Caco-2 (cell line): ENCODE results near the gene EPHB2. TPM values are rescaled to one million over a fixed set of nuclear protein-coding genes. Genes with fewer than 3 reads are reported as not detected.

Experiments used
- BruUV-seq: library from RNA; stranded (reverse); fragments of 400-500 nt; replicated peaks from 2 replicates; lab custom pipeline; 2021; lab: Mats Ljungman, UMichigan
- CTCF ChIA-PET: fragments of 300-600 bp; sonication (Branson Sonifier 250); formaldehyde crosslinking; loops from one replicate; lab custom pipeline; 2022; ENCODE audit warnings: antibody characterized with exemption; lab: Charles Lee
- POLR2A ChIA-PET: fragments of 300-600 bp; sonication (Branson Sonifier 250); formaldehyde crosslinking; loops from one replicate; lab custom pipeline; 2022; ENCODE audit warnings: antibody characterized with exemption; lab: Charles Lee
- DNase-seq, 2 experiments: peaks; one replicate each; pipeline versions ENCODE4 v3.0.0 to v3.0.0-alpha.2; 2020 to 2022
- H3K27me3 ChIP-seq: replicated peaks from 2 replicates; pipeline ENCODE4 v1.6.0; 2011; ENCODE audit warnings: low read length; ENCODE audit not compliant: control insufficient read depth, insufficient read depth
- H3K36me3 ChIP-seq: 2 replicates; pipeline ENCODE4 v1.5.1; 2011; ENCODE audit warnings: low read length; ENCODE audit not compliant: control insufficient read depth, insufficient read depth
- H3K4me1 ChIP-seq: fragments of 250-450 bp; sonication (Bioruptor Pico); 2 replicates; pipeline ENCODE4 v1.5.1; 2020; ENCODE audit warnings: mild to moderate bottlenecking
- H3K4me3 ChIP-seq: 2 replicates; pipeline ENCODE4 v1.5.1; 2011; ENCODE audit warnings: low read depth, mild to moderate bottlenecking, control low read depth, low read length
- H3K9me3 ChIP-seq: fragments of 250-450 bp; sonication (Bioruptor Pico); 2 replicates; pipeline ENCODE4 v1.5.1; 2020; ENCODE audit warnings: mild to moderate bottlenecking, moderate library complexity
- H3K27ac Mint-ChIP-seq: one replicate; pipeline ENCODE4 v1.8.0; 2022; ENCODE audit warnings: mixed read lengths; ENCODE audit not compliant: unreplicated experiment
- H3K27me3 Mint-ChIP-seq: one replicate; pipeline ENCODE4 v1.8.0; 2022; ENCODE audit warnings: mixed read lengths; ENCODE audit not compliant: insufficient read depth, unreplicated experiment
- H3K36me3 Mint-ChIP-seq: one replicate; pipeline ENCODE4 v1.8.0; 2022; ENCODE audit warnings: mild to moderate bottlenecking, mixed read lengths; ENCODE audit not compliant: insufficient read depth, unreplicated experiment
- H3K4me1 Mint-ChIP-seq: one replicate; pipeline ENCODE4 v1.8.0; 2022; ENCODE audit warnings: low read depth, mixed read lengths; ENCODE audit not compliant: unreplicated experiment
- H3K4me3 Mint-ChIP-seq: one replicate; pipeline ENCODE4 v1.8.0; 2022; ENCODE audit warnings: mild to moderate bottlenecking, moderate library complexity, mixed read lengths; ENCODE audit not compliant: unreplicated experiment
- H3K9me3 Mint-ChIP-seq: one replicate; pipeline ENCODE4 v1.8.0; 2022; ENCODE audit warnings: mixed read lengths; ENCODE audit not compliant: unreplicated experiment
- CTCF ChIP-seq, 2 experiments: fragments of 200-600 bp in 1 of 2; IDR thresholded peaks; 1 replicate in 1 of 2; 2 replicates in 1 of 2; pipeline versions ENCODE4 v1.5.1 to v1.8.0; 2011 to 2022; ENCODE audit warnings: antibody characterized with exemption in 1 of 2, control low read depth in 1 of 2, inconsistent platforms in 1 of 2, low read depth in 1 of 2, low read length in 1 of 2, mild to moderate bottlenecking in 1 of 2, moderate library complexity in 1 of 2; ENCODE audit not compliant: insufficient read depth in 1 of 2, severe bottlenecking in 1 of 2, unreplicated experiment in 1 of 2
- intact Hi-C: fragments of 100-400 bp; cut with micrococcal nuclease; formaldehyde crosslinking; loops from one replicate; pipeline ENCODE4 v1.10.0; 2022; ENCODE audit not compliant: unreplicated experiment
- total RNA-seq: library from RNA; stranded (reverse); gene quantifications from 2 replicates; pipeline ENCODE4 v1.2.3, GENCODE V29; 2022

The EPHB2 gene
- total RNA-seq, 1 experiment from 2014 or later = 30.1 TPM

GRCh38 chr1:22776035-22776613 is 65.5 kb downstream of the EPHB2 start:
- H3K4me3 ChIP-seq = no peak overlapping the region
- H3K36me3 Mint-ChIP-seq = no peaks in the 10 kb centered on the region
- H3K9me3 Mint-ChIP-seq = no peaks in the 10 kb centered on the region
- H3K4me1 Mint-ChIP-seq = no peaks in the 10 kb centered on the region
- no peaks in the 10 kb centered on the region for H3K27me3 Mint-ChIP-seq
- H3K4me1 ChIP-seq = no peaks in the 10 kb centered on the region
- H3K4me3 Mint-ChIP-seq = no peak overlapping the region
- no peaks in the 10 kb centered on the region for H3K9me3 ChIP-seq
- no peaks in the 10 kb centered on the region for H3K27me3 ChIP-seq
- ChIA-PET CTCF (interaction anchor here (1.6 kb wide), 1 partner anchor 72 kb away, joined by 3 read pairs; no protein-coding TSS in a partner anchor), POLR2A (no interaction called here)
- intact Hi-C loops = no loop called here
- no TSS peak for BruUV-seq
- H3K27ac Mint-ChIP-seq = no peak overlapping the region
- no peaks in the 10 kb centered on the region; the same call in 1 of the 2 replicates for H3K36me3 ChIP-seq
- TF ChIP-seq CTCF (IDR thresholded peaks at IDR 0.05; ENCODE audit: insufficient read depth in 1 of 2, low read depth in 1 of 2, low read length in 1 of 2, severe bottlenecking in 1 of 2, unreplicated experiment in 1 of 2) = no peak
- no peak for DNase-seq

- Histone ChIP-seq H3K36me3 (no peaks in the 10 kb centered on the region; the same call in 1 of the 2 replicates), H3K27me3 (no peaks in the 10 kb centered on the region), H3K4me1 (no peaks in the 10 kb centered on the region), H3K9me3 (no peaks in the 10 kb centered on the region), H3K4me3 (no peak overlapping the region)
- H3K36me3 Mint-ChIP-seq = no peaks in the 10 kb centered on the region
- no peaks in the 10 kb centered on the region for H3K4me1 Mint-ChIP-seq
- TF ChIP-seq CTCF (IDR thresholded peaks at IDR 0.05; ENCODE audit: insufficient read depth in 1 of 2, low read depth in 1 of 2, low read length in 1 of 2, severe bottlenecking in 1 of 2, unreplicated experiment in 1 of 2) = no peak
- intact Hi-C loops = no loop called here
- no peak overlapping the region for H3K27ac Mint-ChIP-seq
- CTCF ChIA-PET = no interaction called here
- no TSS peak for BruUV-seq
- POLR2A ChIA-PET = no interaction called here
- H3K9me3 Mint-ChIP-seq = no peaks in the 10 kb centered on the region
- DNase-seq = no peak
- H3K27me3 Mint-ChIP-seq = no peaks in the 10 kb centered on the region
- no peak overlapping the region for H3K4me3 Mint-ChIP-seq
Observed at GRCh38 chr1:22777388-22778057, 66.9 kb downstream of the EPHB2 start.

DNA sequence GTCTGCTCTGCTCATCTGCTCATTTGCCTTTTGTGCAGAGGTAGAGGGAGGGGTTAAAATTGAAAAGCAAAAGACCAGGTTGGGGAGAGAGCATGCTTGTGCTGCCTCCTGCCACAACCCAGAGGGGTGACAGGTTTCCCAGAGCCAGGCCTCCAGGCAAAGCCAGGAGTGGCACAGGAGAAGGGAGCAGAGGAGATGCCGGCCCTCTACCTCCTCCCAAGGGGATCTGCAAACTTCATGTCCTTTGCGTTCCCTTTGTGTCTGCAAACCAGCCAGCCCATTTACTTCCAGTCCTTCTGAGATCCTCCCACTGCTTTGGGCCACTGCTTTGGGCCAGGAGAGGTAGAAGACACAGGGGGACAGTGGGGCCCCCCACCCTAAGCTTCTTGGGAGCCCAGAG is 67.8 kb downstream of the EPHB2 start:
- H3K4me3 ChIP-seq = no peak overlapping the region
- H3K9me3 ChIP-seq = no peaks in the 10 kb centered on the region
- intact Hi-C loops = no loop called here
- DNase-seq = no peak
- no peaks in the 10 kb centered on the region; the same call in 1 of the 2 replicates for H3K36me3 ChIP-seq
- no peak for TF ChIP-seq CTCF (IDR thresholded peaks at IDR 0.05; ENCODE audit: insufficient read depth in 1 of 2, low read depth in 1 of 2, low read length in 1 of 2, severe bottlenecking in 1 of 2, unreplicated experiment in 1 of 2)
- POLR2A ChIA-PET = no interaction called here
- BruUV-seq = no TSS peak
- H3K27ac Mint-ChIP-seq = no peak overlapping the region
- no peaks in the 10 kb centered on the region for H3K36me3 Mint-ChIP-seq
- no peak overlapping the region for H3K4me3 Mint-ChIP-seq
- H3K27me3 ChIP-seq = no peaks in the 10 kb centered on the region
- CTCF ChIA-PET = no interaction called here
- H3K27me3 Mint-ChIP-seq = no peaks in the 10 kb centered on the region
- no peaks in the 10 kb centered on the region for H3K4me1 ChIP-seq
- no peaks in the 10 kb centered on the region for H3K4me1 Mint-ChIP-seq
- no peaks in the 10 kb centered on the region for H3K9me3 Mint-ChIP-seq
